ENCODE data around the gene CFAP54.
A peak's percentile ranks its signal among the peaks of the same experiment; 100 is the strongest.

CFAP54 gene

DNA sequence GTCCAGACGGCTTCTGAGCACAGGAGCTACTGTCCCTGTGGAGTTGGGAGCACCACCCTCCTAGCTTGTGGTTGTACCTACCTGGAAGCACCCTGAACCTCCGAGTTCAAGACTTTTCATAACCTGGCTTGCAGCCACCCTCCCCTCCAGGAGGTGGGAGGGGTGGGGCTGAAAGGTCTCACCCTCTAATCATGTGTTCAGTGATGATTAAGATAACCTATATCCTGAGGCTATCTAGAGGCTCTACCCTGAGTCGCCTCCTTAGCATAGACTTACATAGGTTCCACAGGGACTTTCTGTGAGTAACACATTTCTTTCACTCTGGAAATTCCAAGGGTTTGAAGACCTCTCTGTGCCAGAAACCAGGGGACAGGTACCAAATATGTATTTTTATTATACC lies 146.5 kb downstream of the CFAP54 start:
- no peaks in the 10 kb centered on the region for H3K27me3 ChIP-seq (replicated peaks; ENCODE audit: control insufficient read depth, insufficient read depth, low read length)
- DNase-seq (ENCODE audit: extremely low read depth, insufficient read length) = no peak
- H3K4me3 ChIP-seq (replicated peaks; ENCODE audit: low read depth, low read length) = no peak overlapping the region
- no peaks in the 10 kb centered on the region for H3K36me3 ChIP-seq (ENCODE audit: control insufficient read depth, insufficient read depth, low read length)
- TF ChIP-seq, protein P1, sequence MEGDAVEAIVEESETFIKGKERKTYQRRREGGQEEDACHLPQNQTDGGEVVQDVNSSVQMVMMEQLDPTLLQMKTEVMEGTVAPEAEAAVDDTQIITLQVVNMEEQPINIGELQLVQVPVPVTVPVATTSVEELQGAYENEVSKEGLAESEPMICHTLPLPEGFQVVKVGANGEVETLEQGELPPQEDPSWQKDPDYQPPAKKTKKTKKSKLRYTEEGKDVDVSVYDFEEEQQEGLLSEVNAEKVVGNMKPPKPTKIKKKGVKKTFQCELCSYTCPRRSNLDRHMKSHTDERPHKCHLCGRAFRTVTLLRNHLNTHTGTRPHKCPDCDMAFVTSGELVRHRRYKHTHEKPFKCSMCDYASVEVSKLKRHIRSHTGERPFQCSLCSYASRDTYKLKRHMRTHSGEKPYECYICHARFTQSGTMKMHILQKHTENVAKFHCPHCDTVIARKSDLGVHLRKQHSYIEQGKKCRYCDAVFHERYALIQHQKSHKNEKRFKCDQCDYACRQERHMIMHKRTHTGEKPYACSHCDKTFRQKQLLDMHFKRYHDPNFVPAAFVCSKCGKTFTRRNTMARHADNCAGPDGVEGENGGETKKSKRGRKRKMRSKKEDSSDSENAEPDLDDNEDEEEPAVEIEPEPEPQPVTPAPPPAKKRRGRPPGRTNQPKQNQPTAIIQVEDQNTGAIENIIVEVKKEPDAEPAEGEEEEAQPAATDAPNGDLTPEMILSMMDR (IDR thresholded peaks at IDR 0.05; ENCODE audit: insufficient read depth, low read length, poor library complexity, severe bottlenecking) = no peak

DNA sequence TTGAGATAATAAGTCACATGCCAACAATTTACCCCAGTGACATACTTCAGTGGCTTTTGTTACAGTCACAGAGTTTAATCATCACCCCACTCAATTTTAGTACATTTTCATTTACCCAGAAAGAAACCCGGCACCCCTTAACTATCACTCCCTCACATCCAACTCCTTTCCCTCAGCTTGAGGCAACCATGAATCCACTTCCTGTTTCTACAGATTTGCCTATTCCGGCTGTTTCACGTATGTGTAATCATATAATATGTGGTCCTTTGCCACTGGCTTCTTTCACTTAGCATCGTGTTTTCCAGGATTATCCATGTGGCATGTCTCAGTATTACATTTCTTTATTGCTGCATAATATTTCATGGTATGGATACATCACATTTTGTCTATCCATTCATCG lies 147.5 kb downstream of the CFAP54 start:
- H3K36me3 ChIP-seq (ENCODE audit: control insufficient read depth, insufficient read depth, low read length) = no peaks in the 10 kb centered on the region
- TF ChIP-seq, protein P1 (IDR thresholded peaks at IDR 0.05; ENCODE audit: insufficient read depth, low read length, poor library complexity, severe bottlenecking) = no peak
- H3K4me3 ChIP-seq (replicated peaks; ENCODE audit: low read depth, low read length) = no peak overlapping the region
- H3K27me3 ChIP-seq (replicated peaks; ENCODE audit: control insufficient read depth, insufficient read depth, low read length) = no peaks in the 10 kb centered on the region
- DNase-seq (ENCODE audit: extremely low read depth, insufficient read length) = no peak

DNA sequence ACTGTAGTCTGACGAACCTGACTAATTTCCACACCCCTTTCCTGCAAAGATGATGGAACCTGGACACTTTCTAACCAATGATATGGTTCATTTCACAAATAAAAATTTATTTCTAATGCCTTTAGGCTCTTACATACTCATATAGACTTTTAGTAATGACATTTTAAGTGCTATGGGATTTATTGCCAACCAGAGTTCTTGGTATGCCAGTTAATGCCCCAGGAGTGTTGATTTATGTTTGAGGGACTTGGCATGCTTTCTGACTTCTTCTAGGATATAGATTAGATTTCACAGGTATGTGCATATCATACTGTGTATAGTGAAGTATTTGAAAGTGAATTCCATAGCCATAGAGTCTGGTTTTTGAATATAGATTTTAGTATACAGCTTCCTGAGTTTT lies 159.5 kb downstream of the CFAP54 start:
- H3K27me3 ChIP-seq (replicated peaks; ENCODE audit: control insufficient read depth, insufficient read depth, low read length) = no peaks in the 10 kb centered on the region
- no peak for DNase-seq (ENCODE audit: extremely low read depth, insufficient read length)

DNA sequence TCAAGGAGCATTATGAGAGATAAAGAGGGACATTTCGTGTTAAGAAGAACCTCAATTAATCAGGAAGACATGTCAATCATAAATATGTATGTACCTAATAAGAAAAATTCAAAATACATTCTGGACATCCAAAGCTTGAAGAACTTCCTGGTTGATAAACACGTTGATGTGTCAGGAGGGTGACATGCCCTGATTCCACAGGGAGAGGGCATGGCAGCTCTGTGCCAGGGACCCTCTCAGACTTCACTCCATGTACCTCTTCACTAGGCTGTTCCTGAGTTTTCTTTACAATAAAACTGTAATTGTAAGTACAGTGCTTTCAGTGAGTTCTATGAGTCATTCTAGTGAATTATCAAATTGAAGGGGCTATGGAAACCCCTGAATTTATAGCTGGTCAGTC lies 163.5 kb downstream of the CFAP54 start:
- TF ChIP-seq, protein P1 (IDR thresholded peaks at IDR 0.05; ENCODE audit: insufficient read depth, low read length, poor library complexity, severe bottlenecking) = no peak
- DNase-seq (ENCODE audit: extremely low read depth, insufficient read length) = no peak
- Histone ChIP-seq H3K36me3 (ENCODE audit: control insufficient read depth, insufficient read depth, low read length) (no peaks in the 10 kb centered on the region), H3K27me3 (replicated peaks; ENCODE audit: control insufficient read depth, insufficient read depth, low read length) (no peaks in the 10 kb centered on the region), H3K4me3 (replicated peaks; ENCODE audit: low read depth, low read length) (no peak overlapping the region)

More for the DNA sequence above, 159.5 kb downstream of the CFAP54 start:
- H3K36me3 ChIP-seq (ENCODE audit: control insufficient read depth, insufficient read depth, low read length) = no peaks in the 10 kb centered on the region
- TF ChIP-seq, protein P1 (IDR thresholded peaks at IDR 0.05; ENCODE audit: insufficient read depth, low read length, poor library complexity, severe bottlenecking) = no peak
- no peak overlapping the region for H3K4me3 ChIP-seq (replicated peaks; ENCODE audit: low read depth, low read length)

DNA sequence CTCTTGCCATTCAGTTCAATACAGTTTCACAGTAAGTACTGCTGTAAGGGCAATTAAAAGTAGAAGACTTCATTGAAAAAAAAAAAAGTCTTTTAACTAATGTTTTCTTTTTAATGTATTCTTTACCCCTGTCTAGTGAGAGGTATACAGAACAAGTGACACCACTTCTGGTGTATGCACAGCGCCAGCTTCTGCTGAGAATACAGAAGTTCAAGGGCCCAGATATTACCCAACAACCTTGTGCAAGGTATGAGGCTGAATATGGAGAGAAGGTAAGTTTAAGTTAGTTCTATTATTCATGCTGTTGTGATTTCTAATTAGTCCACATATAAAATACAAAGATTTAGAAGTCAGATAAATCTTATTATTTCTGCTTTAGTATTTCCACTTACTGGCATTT lies 168.7 kb downstream of the CFAP54 start:
- Histone ChIP-seq H3K4me3 (replicated peaks; ENCODE audit: low read depth, low read length) (no peak overlapping the region), H3K27me3 (replicated peaks; ENCODE audit: control insufficient read depth, insufficient read depth, low read length) (no peaks in the 10 kb centered on the region), H3K36me3 (ENCODE audit: control insufficient read depth, insufficient read depth, low read length) (no peaks in the 10 kb centered on the region)
- no peak for DNase-seq (ENCODE audit: extremely low read depth, insufficient read length)
- TF ChIP-seq, protein P1 (IDR thresholded peaks at IDR 0.05; ENCODE audit: insufficient read depth, low read length, poor library complexity, severe bottlenecking) = peak; percentile 15

DNA sequence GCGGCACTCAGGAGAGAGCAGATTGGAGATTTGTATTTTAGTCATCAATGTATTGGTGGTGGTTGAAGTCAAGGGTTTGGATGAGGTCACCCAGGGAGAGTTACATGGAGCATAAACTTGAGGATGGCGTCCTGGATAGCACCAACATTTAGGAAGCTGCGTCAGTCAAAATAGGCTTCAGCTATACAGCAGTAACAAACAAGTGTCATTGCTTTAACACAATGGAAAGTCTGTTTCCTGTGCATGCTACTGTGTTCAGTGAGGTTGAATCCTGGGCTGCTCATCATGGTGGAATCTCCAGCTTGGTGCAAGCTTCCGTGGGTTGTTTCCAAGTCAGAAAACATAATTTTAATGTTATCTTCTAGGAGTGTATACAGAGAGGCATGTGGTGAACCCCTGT lies 180.4 kb downstream of the CFAP54 start:
- TF ChIP-seq, protein P1 (IDR thresholded peaks at IDR 0.05; ENCODE audit: insufficient read depth, low read length, poor library complexity, severe bottlenecking) = no peak
- H3K27me3 ChIP-seq (replicated peaks; ENCODE audit: control insufficient read depth, insufficient read depth, low read length) = no peaks in the 10 kb centered on the region
- DNase-seq (ENCODE audit: extremely low read depth, insufficient read length) = no peak
- H3K4me3 ChIP-seq (replicated peaks; ENCODE audit: low read depth, low read length) = no peak overlapping the region
- no peaks in the 10 kb centered on the region for H3K36me3 ChIP-seq (ENCODE audit: control insufficient read depth, insufficient read depth, low read length)

All from GM06990 (cell line).